GM08714 (cell line): ENCODE measurements around the gene ANKFN1.
"Not testable (repeated sequence)": the region's sequence is repeated elsewhere in the genome, so short reads cannot be mapped to it uniquely, and the experiment has no call there.

Experiments
- H3K4me3 ChIP-seq: fragments of 200-500 bp; sonication (Bioruptor generic); 2 replicates; pipeline ENCODE4 v1.5.1; 2014; ENCODE audit warnings: mild to moderate bottlenecking, low read length, inconsistent platforms
- ZNF274 ChIP-seq: IDR thresholded peaks from 2 replicates; pipeline ENCODE4 v1.6.1; 2012; ENCODE audit warnings: mild to moderate bottlenecking, low read depth, low read length

ANKFN1 gene

GRCh38 chr17:56358651-56359050, 205.4 kb downstream of the ANKFN1 start:
- H3K4me3 ChIP-seq: no peak overlapping the region
- TF ChIP-seq ZNF274: no peak

DNA sequence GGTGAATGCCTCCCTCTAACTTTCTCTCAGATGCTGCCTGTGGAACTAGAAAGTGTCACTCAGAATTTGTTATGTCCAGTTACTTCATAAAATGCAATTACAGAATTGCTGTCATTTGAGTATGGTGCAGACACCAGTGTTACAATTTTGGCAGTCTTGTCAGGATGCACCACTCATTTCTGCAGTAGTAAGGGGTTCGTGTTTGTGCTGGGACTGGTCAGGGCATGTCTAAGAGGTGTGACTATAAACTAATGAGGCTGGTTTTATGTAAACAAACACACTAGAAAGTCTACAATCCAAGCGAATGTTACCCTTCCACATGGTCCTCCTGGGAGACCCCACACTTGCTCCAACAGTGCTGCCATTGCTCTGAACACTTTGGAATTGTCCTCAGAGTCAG, 206.2 kb downstream of the ANKFN1 start:
- TF ChIP-seq ZNF274: no peak
- no peak overlapping the region for H3K4me3 ChIP-seq

DNA sequence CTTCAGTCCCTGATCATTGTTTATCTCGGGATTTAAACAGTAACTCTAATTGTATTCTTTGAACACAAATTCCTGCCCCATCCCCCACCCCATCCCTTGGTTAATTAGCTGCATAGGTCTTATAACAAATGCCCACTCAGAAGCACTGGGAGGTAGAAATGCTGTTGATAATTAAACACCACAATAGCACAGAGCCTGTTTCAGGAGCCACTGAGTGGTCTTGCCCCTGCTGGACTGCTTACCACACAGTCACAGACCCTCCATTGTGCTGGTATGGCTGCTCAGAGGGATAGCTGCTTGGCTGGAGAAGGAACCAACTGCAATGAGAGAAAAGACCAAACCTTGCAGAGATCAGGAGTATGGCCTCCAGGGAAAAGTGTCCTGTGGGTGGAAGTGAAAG, 214.1 kb downstream of the ANKFN1 start:
- H3K4me3 ChIP-seq: no peak overlapping the region

DNA sequence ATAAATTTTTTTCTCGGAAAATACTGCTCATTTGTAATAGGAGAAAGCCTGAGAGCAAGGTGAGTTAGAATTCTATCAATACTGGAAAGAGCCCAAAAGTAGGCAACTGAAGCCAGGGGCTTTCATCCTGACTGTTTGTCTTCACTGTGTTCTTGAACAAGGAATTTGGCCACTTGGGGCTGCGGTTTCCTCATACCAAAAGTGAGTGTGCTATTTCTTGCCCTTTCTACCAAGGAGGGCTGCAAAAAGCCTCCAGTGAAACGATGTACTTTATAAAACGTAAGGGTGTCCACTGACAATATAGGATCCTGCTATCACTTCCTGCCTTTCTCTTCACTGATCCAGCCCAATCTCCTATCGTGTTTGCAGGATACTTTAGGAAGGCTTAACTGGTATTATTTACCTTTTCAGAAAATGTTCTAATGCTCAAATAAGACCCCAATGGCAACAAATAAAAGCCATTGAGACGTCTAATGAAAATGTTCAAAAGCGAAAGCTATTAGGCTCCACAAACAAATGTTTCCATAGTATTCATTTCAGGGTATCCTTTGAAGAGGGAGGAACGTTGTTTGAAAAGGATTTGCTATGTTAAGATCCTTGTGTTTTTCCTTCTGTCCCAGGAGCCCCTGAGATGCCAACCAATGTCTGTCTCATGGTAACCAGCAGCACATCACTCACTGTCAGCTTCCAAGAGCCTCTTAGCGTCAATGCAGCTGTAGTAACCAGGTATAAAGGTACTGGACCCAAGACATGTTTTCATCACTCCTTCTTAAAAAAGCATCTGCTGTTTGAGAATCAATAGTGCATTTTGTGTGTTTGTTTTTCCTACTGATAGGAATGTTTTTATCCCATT, 220.9 kb downstream of the ANKFN1 start:
- TF ChIP-seq ZNF274: no peak
- H3K4me3 ChIP-seq: no peak overlapping the region

More for the DNA sequence above, 214.1 kb downstream of the ANKFN1 start:
- TF ChIP-seq ZNF274: no peak

DNA sequence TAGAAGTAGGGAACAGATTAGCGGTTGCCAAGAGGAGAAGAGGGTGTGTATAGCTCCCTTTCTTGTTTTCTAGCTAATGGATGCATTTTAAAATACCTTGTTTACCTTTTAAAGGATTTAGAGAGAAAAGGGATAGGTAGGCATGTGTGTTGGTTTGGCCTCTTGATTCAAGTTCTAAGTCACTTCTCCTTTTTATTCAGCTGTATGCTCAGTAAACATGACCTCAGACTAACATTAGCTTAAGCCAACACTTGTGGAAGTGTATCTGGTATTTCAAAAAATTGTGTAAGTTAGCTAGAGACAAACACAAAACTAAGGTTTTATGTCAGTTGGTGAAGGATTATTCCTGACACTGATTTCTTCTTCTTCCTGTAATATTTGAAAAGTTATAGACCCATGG, 236.1 kb downstream of the ANKFN1 start:
- no peak overlapping the region for H3K4me3 ChIP-seq
- TF ChIP-seq ZNF274: no peak

- H3K4me3 ChIP-seq: no peak overlapping the region
- no peak for TF ChIP-seq ZNF274
These were observed 239.0 kb downstream of the ANKFN1 start for GRCh38 chr17:56392321-56392720.

DNA sequence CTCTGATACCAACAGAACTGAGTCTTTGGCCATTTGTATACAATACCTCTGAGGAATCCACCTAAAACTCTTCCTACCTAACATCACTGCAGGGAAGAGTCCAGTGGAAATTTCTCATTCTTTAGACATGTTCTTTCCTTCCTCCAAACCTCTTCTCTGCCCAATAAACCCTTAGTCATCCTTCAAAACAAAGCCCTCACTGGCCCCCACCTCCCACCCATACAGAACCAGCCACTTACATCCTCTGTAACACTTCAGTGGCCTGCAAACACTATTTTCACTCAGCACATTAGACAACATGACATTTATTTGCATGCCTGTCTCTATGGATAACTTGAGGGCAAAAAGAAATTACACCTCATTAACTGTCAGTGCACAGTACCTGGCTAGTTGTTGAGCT, 239.9 kb downstream of the ANKFN1 start:
- no peak for TF ChIP-seq ZNF274
- no peak overlapping the region for H3K4me3 ChIP-seq

GRCh38 chr17:56395787-56396186, 242.5 kb downstream of the ANKFN1 start:
- TF ChIP-seq ZNF274: no peak

DNA sequence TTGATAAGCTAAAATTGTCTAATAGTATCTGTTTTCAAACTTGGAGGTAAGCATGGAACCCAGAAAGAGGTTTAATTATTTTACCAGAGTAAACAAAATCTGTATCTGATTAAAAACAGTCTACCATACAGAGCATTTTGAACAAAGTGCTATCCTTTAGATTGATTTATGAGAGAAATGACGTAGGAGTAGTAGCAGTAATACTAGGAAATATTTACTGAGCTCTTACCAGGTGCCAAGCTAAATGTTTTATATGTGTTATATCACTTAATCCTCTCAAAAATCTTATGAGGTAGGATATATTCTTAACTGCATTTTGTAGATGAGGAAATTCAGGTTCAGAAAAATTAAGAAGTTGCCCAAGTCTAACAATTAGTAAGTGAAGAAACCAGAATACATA, 253.8 kb downstream of the ANKFN1 start:
- no peak for TF ChIP-seq ZNF274
- no peak overlapping the region for H3K4me3 ChIP-seq

More at GRCh38 chr17:56395787-56396186, 242.5 kb downstream of the ANKFN1 start:
- no peak overlapping the region for H3K4me3 ChIP-seq

GRCh38 chr17:56412356-56412755, 259.1 kb downstream of the ANKFN1 start:
- H3K4me3 ChIP-seq: not testable (repeated sequence)

DNA sequence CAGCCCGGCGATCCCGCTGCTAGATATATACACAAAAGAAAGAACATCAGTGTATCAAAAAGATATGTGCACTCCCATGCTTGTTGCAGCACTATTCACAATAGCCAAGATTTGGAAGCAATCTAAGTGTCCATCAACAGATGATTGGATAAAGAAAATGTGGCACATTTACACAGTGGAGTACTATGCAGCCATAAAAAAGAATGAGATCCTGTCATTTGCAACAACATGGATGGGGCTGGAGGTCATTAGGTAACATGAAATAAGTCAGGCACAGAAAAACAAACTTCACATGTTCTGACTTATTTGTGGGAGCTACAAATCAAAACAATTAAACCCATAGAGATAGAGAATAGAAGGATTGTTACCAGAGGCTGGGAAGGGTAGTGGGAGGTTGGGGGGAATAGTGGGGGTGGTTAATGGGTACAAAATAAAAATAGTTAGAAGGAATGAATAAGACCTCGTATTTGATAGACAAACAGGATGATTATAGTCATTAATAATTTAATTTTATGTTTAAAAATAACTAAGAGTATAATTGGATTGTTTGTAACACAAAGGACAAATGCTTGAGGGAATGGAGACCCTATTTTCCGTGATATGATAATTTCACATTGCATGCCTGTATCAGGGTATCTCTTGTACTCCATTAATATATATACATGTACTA, 263.5 kb downstream of the ANKFN1 start:
- TF ChIP-seq ZNF274: no peak
- H3K4me3 ChIP-seq: no peak overlapping the region

- no peak overlapping the region for H3K4me3 ChIP-seq
- TF ChIP-seq ZNF274: no peak
These were observed 270.7 kb downstream of the ANKFN1 start for GRCh38 chr17:56424005-56424404.

DNA sequence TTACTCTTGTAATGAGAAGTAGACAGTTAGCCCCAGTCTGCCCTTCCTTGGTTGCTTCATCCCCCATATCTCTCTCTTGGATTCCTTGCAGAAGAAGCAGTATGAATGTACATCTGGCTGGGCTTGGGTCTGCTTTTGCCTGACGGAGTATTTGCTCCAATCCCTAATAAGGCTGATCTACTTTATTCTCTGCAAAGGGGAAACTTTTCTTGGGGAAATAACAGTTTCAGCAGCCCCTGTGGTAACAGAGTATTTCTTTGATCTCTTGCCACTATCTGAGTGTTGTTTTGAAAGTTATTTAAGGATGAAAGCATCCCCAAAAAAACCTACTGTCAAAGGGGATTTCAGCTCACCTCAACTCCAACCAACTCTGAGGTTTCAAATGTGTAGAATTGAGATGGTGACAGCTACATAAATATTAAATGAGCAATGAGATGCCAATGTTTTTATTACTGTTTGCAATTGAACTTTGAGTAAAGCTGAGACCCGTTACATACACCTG, 271.3 kb downstream of the ANKFN1 start:
- no peak for TF ChIP-seq ZNF274
- H3K4me3 ChIP-seq: no peak overlapping the region

DNA sequence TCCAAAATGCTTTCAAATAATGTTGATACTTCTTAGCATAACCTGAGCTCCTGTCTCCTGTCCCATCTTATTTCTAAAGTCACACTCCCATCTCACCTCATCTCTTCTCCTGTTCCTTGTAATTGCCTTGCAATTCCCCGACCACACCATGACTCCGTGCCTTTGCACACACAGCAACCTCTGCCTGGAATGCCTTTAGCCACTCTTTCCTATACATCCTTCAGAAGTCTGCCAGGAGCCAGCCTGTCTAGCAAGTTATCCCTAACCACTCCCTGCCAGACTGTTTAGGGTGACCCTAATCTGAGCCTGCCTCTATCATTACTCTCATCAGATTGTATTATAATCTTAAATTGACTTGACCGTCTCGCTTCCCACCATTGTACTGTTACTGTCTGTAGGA, 272.2 kb downstream of the ANKFN1 start:
- no peak overlapping the region for H3K4me3 ChIP-seq
- no peak for TF ChIP-seq ZNF274

DNA sequence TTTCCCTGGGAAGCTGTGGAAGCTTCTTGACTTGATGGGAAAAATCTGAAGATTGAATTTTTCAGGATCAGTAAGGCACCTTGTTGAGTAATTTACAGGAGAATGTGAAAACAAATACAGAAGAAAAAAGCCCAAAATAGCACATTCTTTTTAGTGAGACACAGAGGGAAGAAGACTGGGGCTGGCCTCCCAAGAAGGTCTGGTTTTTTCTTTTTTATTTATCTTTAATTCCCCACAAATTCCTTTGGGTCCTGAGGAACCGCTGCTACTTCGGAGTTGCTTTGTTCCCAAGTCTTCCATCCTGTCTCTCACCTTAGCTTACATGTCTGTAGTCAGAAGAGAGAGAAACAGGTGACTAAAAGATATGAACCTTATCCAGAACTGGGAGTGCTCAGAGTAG, 273.6 kb downstream of the ANKFN1 start:
- no peak for TF ChIP-seq ZNF274
- no peak overlapping the region for H3K4me3 ChIP-seq
